D721Med (cell line): ENCODE data around the gene ZNF740.

Experiments
- DNase-seq: peaks from one replicate; pipeline ENCODE4 v3.0.0; 2011; ENCODE audit warnings: low spot score; ENCODE audit not compliant: insufficient read length
- FAIRE-seq: peaks from 2 replicates; lab custom pipeline; 2011; peaks lifted over from hg19 to GRCh38; lab: Jason Lieb, UNC
- CTCF ChIP-seq: IDR thresholded peaks from 2 replicates; pipeline ENCODE4 v1.5.1; 2012; ENCODE audit warnings: mild to moderate bottlenecking, control low read depth; ENCODE audit not compliant: insufficient read depth; ENCODE audit errors: missing control alignments

The ZNF740 gene

GRCh38 chr12:53166837-53167236 is 13.7 kb upstream of the ZNF740 start:
- FAIRE-seq (no peak), DNase-seq (no peak)
- no peak for TF ChIP-seq CTCF

- no peak for TF ChIP-seq CTCF
- DNase-seq (no peak), FAIRE-seq (no peak)
Measured at GRCh38 chr12:53169644-53170043, 10.9 kb upstream of the ZNF740 start.

- FAIRE-seq: no peak
Measured at GRCh38 chr12:53170215-53170614, 10.3 kb upstream of the ZNF740 start.

GRCh38 chr12:53170876-53171724 is 9.4 kb upstream of the ZNF740 start:
- no peak for DNase-seq
- no peak for TF ChIP-seq CTCF
- no peak for FAIRE-seq

More at GRCh38 chr12:53170215-53170614, 10.3 kb upstream of the ZNF740 start:
- DNase-seq: no peak
- no peak for TF ChIP-seq CTCF

- no peak for TF ChIP-seq CTCF
- DNase-seq: no peak
- FAIRE-seq: no peak
Measured at GRCh38 chr12:53171725-53172329, 8.7 kb upstream of the ZNF740 start.

GRCh38 chr12:53172352-53172751 is 8.2 kb upstream of the ZNF740 start:
- DNase-seq (no peak), FAIRE-seq (no peak)
- no peak for TF ChIP-seq CTCF
